GM12891 (cell line): ENCODE data around the gene HIGD2B. TPM values are rescaled to one million over a fixed set of nuclear protein-coding genes. Genes with fewer than 3 reads are reported as not detected.
"Not testable (repeated sequence)": the region's sequence is repeated elsewhere in the genome, so short reads cannot be mapped to it uniquely, and the experiment has no call there.

Source experiments
- DNase-seq: peaks from one replicate; pipeline ENCODE4 v3.0.0; 2011; ENCODE audit warnings: low spot score; ENCODE audit not compliant: insufficient read length
- FAIRE-seq: peaks from 2 replicates; lab custom pipeline; 2011; peaks lifted over from hg19 to GRCh38; lab: Jason Lieb, UNC
- PAX5 ChIP-seq: IDR thresholded peaks from 2 replicates; pipeline ENCODE4 v1.6.1; 2011; ENCODE audit warnings: low read length, moderate library complexity, mild to moderate bottlenecking; ENCODE audit not compliant: insufficient read depth, severe bottlenecking
- POLR2A ChIP-seq: IDR thresholded peaks from 2 replicates; pipeline ENCODE4 v1.6.1; 2011; ENCODE audit warnings: low read depth, low read length, control low read depth
- POLR2AphosphoS5 ChIP-seq: IDR thresholded peaks from 2 replicates; pipeline ENCODE4 v1.6.1; 2011; ENCODE audit warnings: low read depth, low read length, control low read depth
- POU2F2 ChIP-seq: IDR thresholded peaks from 2 replicates; pipeline ENCODE4 v1.6.1; 2011; ENCODE audit warnings: low read depth, mild to moderate bottlenecking, control low read depth, low read length, moderate library complexity
- SPI1 ChIP-seq: IDR thresholded peaks from 2 replicates; pipeline ENCODE4 v1.6.1; 2011; ENCODE audit warnings: low read depth, low read length, control low read depth
- TAF1 ChIP-seq: IDR thresholded peaks from 2 replicates; pipeline ENCODE4 v1.6.1; 2011; ENCODE audit warnings: low read depth, low read length, control low read depth
- polyA plus RNA-seq: library from polyadenylated mRNA; unstranded; fragments of >200 nt; gene quantifications from one replicate; pipeline ENCODE4 v1.2.1, GENCODE V29; 2012; ENCODE audit warnings: low read depth, missing spikeins, inconsistent platforms; ENCODE audit not compliant: missing spikeins

Gene HIGD2B
- not detected for polyA plus RNA-seq

- TF ChIP-seq POLR2AphosphoS5 (peak; percentile 68), TAF1 (peak; percentile 83), POU2F2 (peak; percentile 64; the same call in 1 of the 2 replicates), POLR2A (peak; percentile 89), PAX5 (no peak), SPI1 (peak; percentile 78)
- FAIRE-seq (peak; percentile 93), DNase-seq (peak; percentile 63)
Measured at GRCh38 chr15:72685925-72686794, at the start of gene HIGD2B, which contains the start of gene BBS4. Gene HIGD2B, minus strand, starts transcription at chr15:72686182. Its CDS starts 9,808 bp downstream, at chr15:72676374. Gene BBS4, plus strand, starts transcription at chr15:72686207. Its CDS starts 21 bp downstream, at chr15:72686228.

GRCh38 chr15:72735111-72735510 lies 49.1 kb upstream of the HIGD2B start:
- DNase-seq (no peak), FAIRE-seq (no peak)
- TF ChIP-seq TAF1 (no peak), POLR2AphosphoS5 (no peak), PAX5 (no peak), POU2F2 (no peak), POLR2A (no peak), SPI1 (no peak)

- TF ChIP-seq POU2F2, result no peak
- no peak for DNase-seq
- FAIRE-seq, result no peak
Measured at GRCh38 chr15:72733941-72734738, 48.2 kb upstream of the HIGD2B start.

GRCh38 chr15:72732516-72732915 lies 46.5 kb upstream of the HIGD2B start:
- no peak for DNase-seq
- no peak for FAIRE-seq
- TF ChIP-seq PAX5, result no peak
- TF ChIP-seq TAF1, result no peak
- no peak for TF ChIP-seq POLR2A
- no peak for TF ChIP-seq SPI1
- TF ChIP-seq POU2F2, result no peak
- TF ChIP-seq POLR2AphosphoS5, result no peak

- DNase-seq (no peak), FAIRE-seq (no peak)
- TF ChIP-seq TAF1 (no peak), POLR2AphosphoS5 (no peak), POLR2A (no peak), POU2F2 (no peak), SPI1 (no peak), PAX5 (no peak)
Measured at GRCh38 chr15:72732086-72732485, 46.1 kb upstream of the HIGD2B start.

GRCh38 chr15:72728821-72729220 lies 42.8 kb upstream of the HIGD2B start:
- FAIRE-seq (no peak), DNase-seq (no peak)
- TF ChIP-seq SPI1, result no peak
- TF ChIP-seq POLR2A, result no peak
- TF ChIP-seq POU2F2, result no peak
- TF ChIP-seq TAF1, result no peak
- no peak for TF ChIP-seq POLR2AphosphoS5
- no peak for TF ChIP-seq PAX5

GRCh38 chr15:72728249-72728648 lies 42.3 kb upstream of the HIGD2B start:
- DNase-seq, result not testable (repeated sequence)
- FAIRE-seq, result peak; percentile 58

- no peak for TF ChIP-seq POU2F2
- TF ChIP-seq POLR2AphosphoS5, result no peak
- no peak for TF ChIP-seq PAX5
- TF ChIP-seq TAF1, result no peak
- no peak for TF ChIP-seq POLR2A
- no peak for TF ChIP-seq SPI1
- no peak for DNase-seq
- FAIRE-seq, result no peak
Measured at GRCh38 chr15:72727154-72727553, 41.2 kb upstream of the HIGD2B start.

- DNase-seq, FAIRE-seq: not testable (repeated sequence)
Measured at GRCh38 chr15:72725851-72726250, 39.9 kb upstream of the HIGD2B start.

- FAIRE-seq (no peak), DNase-seq (no peak)
- TF ChIP-seq POLR2A (no peak), TAF1 (no peak), PAX5 (no peak), POU2F2 (no peak), POLR2AphosphoS5 (no peak), SPI1 (no peak)
Measured at GRCh38 chr15:72725446-72725845, 39.5 kb upstream of the HIGD2B start.

GRCh38 chr15:72724028-72724427 lies 38.0 kb upstream of the HIGD2B start:
- no peak for TF ChIP-seq POU2F2
- no peak for TF ChIP-seq PAX5
- TF ChIP-seq TAF1, result no peak
- no peak for TF ChIP-seq POLR2AphosphoS5
- TF ChIP-seq SPI1, result no peak
- TF ChIP-seq POLR2A, result no peak
- FAIRE-seq, result no peak
- no peak for DNase-seq
